RWPE2 (cell line): ENCODE results near the gene HCFC1R1.

Experiments
- ATAC-seq: fragments of 200-7000 bp; cut with Tn5 transposase; 3 replicates; pipeline ENCODE4 v1.9.1; 2021; ENCODE audit warnings: low read depth
- DNase-seq: peaks from one replicate; pipeline ENCODE4 v3.0.0-alpha.2; 2020; ENCODE audit warnings: low spot score
- H3K27ac ChIP-seq: fragments of 450-650 bp; 2 replicates; pipeline ENCODE4 v1.5.1; 2017; ENCODE audit warnings: mild to moderate bottlenecking; ENCODE audit not compliant: poor library complexity, severe bottlenecking
- H3K27me3 ChIP-seq: fragments of 250-450 bp; sonication (Bioruptor Pico); 2 replicates; pipeline ENCODE4 v1.5.1; 2021; ENCODE audit warnings: mild to moderate bottlenecking, moderate library complexity; ENCODE audit not compliant: insufficient read depth, poor library complexity, severe bottlenecking
- H3K36me3 ChIP-seq: fragments of 250-450 bp; sonication (Bioruptor Pico); 2 replicates; pipeline ENCODE4 v1.5.1; 2020; ENCODE audit warnings: low read depth, mild to moderate bottlenecking, moderate library complexity
- H3K4me1 ChIP-seq: fragments of 250-450 bp; sonication (Bioruptor Pico); 2 replicates; pipeline ENCODE4 v1.5.1; 2021; ENCODE audit warnings: mild to moderate bottlenecking, moderate library complexity; ENCODE audit not compliant: insufficient read depth, poor library complexity, severe bottlenecking
- H3K4me3 ChIP-seq: fragments of 250-450 bp; sonication (Bioruptor Pico); 2 replicates; pipeline ENCODE4 v1.5.1; 2021; ENCODE audit warnings: mild to moderate bottlenecking, moderate library complexity; ENCODE audit not compliant: severe bottlenecking
- H3K9me3 ChIP-seq: fragments of 250-450 bp; sonication (Bioruptor Pico); 2 replicates; pipeline ENCODE4 v1.5.1; 2021; ENCODE audit warnings: mild to moderate bottlenecking, moderate library complexity; ENCODE audit not compliant: severe bottlenecking
- TF ChIP-seq, protein P1 (sequence below): fragments of 450-650 bp; IDR thresholded peaks from one replicate; pipeline ENCODE4 v1.5.1; 2017; ENCODE audit warnings: mild to moderate bottlenecking, moderate library complexity; ENCODE audit not compliant: poor library complexity, severe bottlenecking

Gene HCFC1R1

GRCh38 chr16:2987286-2987685 lies 36.5 kb downstream of the HCFC1R1 start:
- H3K9me3 ChIP-seq = no peaks in the 10 kb centered on the region
- H3K36me3 ChIP-seq = no peaks in the 10 kb centered on the region
- H3K4me3 ChIP-seq = no peak overlapping the region
- peaks cover 26% of the 10 kb centered on the region for H3K4me1 ChIP-seq
- no peaks in the 10 kb centered on the region for H3K27me3 ChIP-seq
- H3K27ac ChIP-seq = no peak overlapping the region
- TF ChIP-seq, protein P1, sequence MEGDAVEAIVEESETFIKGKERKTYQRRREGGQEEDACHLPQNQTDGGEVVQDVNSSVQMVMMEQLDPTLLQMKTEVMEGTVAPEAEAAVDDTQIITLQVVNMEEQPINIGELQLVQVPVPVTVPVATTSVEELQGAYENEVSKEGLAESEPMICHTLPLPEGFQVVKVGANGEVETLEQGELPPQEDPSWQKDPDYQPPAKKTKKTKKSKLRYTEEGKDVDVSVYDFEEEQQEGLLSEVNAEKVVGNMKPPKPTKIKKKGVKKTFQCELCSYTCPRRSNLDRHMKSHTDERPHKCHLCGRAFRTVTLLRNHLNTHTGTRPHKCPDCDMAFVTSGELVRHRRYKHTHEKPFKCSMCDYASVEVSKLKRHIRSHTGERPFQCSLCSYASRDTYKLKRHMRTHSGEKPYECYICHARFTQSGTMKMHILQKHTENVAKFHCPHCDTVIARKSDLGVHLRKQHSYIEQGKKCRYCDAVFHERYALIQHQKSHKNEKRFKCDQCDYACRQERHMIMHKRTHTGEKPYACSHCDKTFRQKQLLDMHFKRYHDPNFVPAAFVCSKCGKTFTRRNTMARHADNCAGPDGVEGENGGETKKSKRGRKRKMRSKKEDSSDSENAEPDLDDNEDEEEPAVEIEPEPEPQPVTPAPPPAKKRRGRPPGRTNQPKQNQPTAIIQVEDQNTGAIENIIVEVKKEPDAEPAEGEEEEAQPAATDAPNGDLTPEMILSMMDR = no peak
- ATAC-seq (no peak), DNase-seq (no peak)

GRCh38 chr16:2986623-2987188 lies 37.0 kb downstream of the HCFC1R1 start:
- no peaks in the 10 kb centered on the region for H3K9me3 ChIP-seq
- no peak overlapping the region for H3K27ac ChIP-seq
- ATAC-seq = no peak
- H3K27me3 ChIP-seq = no peaks in the 10 kb centered on the region
- H3K36me3 ChIP-seq = no peaks in the 10 kb centered on the region
- H3K4me3 ChIP-seq = no peak overlapping the region
- TF ChIP-seq, protein P1 = no peak
- DNase-seq = no peak
- peaks cover 20% of the 10 kb centered on the region for H3K4me1 ChIP-seq

GRCh38 chr16:2985893-2986355 lies 37.8 kb downstream of the HCFC1R1 start:
- H3K9me3 ChIP-seq = no peaks in the 10 kb centered on the region
- no peak overlapping the region for H3K27ac ChIP-seq
- no peak overlapping the region for H3K4me3 ChIP-seq
- no peak for ATAC-seq
- no peaks in the 10 kb centered on the region for H3K36me3 ChIP-seq
- no peak for DNase-seq
- TF ChIP-seq, protein P1 = no peak
- peaks cover 12% of the 10 kb centered on the region for H3K4me1 ChIP-seq
- no peaks in the 10 kb centered on the region for H3K27me3 ChIP-seq

DNA sequence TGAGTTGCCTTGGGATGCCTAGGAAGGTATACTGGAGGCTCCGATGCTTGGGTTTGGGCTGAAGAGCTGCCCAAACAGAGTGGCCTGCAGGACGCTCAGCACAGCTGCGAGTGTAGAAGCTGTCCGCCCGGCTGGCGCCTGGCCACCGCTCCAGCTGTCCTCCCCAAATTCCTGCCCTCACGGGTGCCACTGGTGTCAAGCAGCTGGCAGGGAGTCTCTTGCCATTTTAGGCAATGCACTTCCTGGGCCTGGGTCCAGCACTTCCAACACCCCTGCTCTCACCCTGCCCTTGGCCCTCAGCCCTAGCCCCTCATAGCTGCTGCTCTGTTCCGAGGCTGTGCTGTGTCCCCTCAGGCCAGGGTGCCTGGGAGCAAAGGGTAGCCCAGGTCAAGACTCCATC lies 38.3 kb downstream of the HCFC1R1 start:
- H3K4me1 ChIP-seq = peaks cover 7% of the 10 kb centered on the region
- no peak for DNase-seq

DNA sequence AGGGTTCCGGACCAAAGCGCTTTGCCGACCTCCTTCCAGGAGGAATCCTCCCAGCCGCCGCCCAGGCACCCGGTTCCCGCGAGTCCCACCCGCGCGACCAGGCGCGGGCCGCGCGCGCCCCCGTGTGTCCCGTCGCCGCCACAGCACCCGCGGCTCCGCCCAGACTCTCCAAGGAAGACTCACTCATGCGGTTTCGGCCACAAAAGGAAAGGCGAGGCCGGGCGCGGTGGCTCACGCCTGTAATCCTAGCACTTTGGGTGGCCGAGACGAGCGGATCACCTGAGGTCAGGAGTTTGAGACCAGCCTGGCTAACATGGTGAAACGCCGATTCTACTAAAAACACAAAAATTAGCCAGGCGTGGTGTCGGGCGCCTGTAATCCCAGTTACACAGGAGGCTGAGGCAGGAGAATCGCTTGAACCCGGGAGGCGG lies 40.0 kb downstream of the HCFC1R1 start:
- Histone ChIP-seq H3K4me3 (peak overlapping the region; percentile 19), H3K27ac (peak overlapping the region; percentile 71), H3K27me3 (no peaks in the 10 kb centered on the region), H3K36me3 (peaks cover 4% of the 10 kb centered on the region), H3K9me3 (no peaks in the 10 kb centered on the region), H3K4me1 (peaks cover 8% of the 10 kb centered on the region)
- TF ChIP-seq, protein P1 = peak; percentile 95
- ATAC-seq (peak; percentile 59), DNase-seq (no peak)

More for the DNA sequence above, 38.3 kb downstream of the HCFC1R1 start:
- ATAC-seq = no peak
- Histone ChIP-seq H3K27me3 (no peaks in the 10 kb centered on the region), H3K9me3 (no peaks in the 10 kb centered on the region), H3K36me3 (no peaks in the 10 kb centered on the region), H3K4me3 (no peak overlapping the region), H3K27ac (no peak overlapping the region)
- TF ChIP-seq, protein P1 = no peak
